ENCODE data around the gene ZSCAN1.
"Not testable (repeated sequence)": the region's sequence is repeated elsewhere in the genome, so short reads cannot be mapped to it uniquely, and the experiment has no call there.

The ZSCAN1 gene

GRCh38 chr19:58033741-58034476 lies at the start of gene ZSCAN1:
TSS of gene ZSCAN1 (plus strand) at chr19:58034025. CDS start at chr19:58037837, 3,812 bp downstream.
- DNase-seq, result peak; percentile 96

DNA sequence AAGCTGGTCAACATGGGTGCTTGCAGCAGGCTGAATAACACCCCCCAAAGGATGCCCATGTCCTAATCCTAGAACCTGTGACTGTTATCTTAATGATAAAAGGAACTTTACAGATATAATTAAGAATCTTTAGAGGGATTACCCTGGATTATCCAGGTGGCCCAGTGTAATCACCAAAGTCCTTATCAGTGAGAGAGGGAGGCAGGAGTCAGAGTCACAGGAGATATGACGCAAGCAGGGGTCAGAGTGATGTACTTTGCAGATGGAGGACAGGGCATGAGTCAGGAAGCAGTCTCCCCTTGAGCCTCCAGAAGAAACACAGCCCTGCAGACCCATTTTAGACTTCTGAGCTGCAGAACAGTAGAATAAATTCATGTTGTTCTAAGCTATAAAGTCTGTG lies 41.0 kb upstream of the ZSCAN1 start:
- no peak for DNase-seq

- no peak for DNase-seq
Measured at GRCh38 chr19:58000677-58001076, 33.1 kb upstream of the ZSCAN1 start.

DNA sequence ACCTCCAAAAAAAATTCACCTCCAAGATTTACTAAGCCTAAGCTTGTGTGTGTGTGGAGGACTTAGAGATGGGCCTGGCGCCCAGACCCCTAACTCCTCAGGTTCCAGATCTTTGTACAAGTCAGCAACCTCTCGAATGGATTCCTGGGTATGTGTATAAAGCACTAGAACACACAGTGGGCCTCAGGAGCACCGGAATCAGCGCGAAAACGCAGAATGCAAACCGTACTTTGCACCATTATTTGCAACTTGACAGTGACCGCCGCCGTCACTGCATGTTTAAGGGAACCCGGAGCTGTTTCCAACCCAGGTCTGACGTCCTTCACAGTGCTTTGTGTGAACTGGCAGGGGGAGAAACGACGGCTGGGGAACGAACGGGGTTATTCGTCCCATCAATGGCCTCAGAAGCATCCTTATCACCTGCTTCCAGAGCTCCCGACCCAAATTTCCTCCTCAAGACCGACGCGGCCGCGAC lies 31.9 kb upstream of the ZSCAN1 start:
- DNase-seq, result no peak

GRCh38 chr19:58002384-58003173 lies 31.2 kb upstream of the ZSCAN1 start, which contains the start of gene ZNF606:
TSS of gene ZNF606 (minus strand) at chr19:58002820. CDS start at chr19:58001319, 1,501 bp downstream.
- DNase-seq, result peak; percentile 92

DNA sequence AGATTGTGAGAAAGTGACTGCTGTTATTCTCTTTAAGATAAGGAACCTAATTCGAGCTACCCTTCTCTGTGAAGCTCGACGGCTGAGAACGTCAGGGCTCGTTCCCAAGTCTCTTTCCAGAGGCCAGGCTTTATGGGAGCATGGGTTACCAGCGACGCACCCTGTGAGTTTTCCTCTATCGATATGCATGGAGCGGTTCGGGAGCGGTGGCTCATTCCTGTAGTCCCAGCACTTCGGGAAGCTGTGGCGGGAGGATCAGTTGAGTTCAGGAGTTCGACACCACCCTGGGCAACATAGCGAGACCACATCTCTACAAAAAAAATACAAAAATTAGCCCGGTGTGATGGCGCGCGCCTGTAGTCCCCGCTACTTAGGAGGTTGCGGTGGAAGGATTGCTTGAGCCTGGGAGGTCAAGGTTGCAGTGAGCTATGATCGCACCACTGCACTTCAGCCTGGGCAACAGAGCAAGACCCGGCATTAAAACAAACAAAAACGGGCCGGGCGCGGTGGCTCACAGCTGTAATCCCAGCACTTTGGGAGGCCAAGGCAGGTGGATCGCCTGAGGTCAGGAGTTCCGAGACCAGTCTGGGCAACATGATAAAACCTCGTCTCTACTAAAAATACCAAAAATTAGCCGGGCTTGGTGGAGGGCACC lies 30.5 kb upstream of the ZSCAN1 start:
- DNase-seq, result peak; percentile 51

GRCh38 chr19:58007285-58007684 lies 26.5 kb upstream of the ZSCAN1 start:
- DNase-seq, result no peak

- not testable (repeated sequence) for DNase-seq
Measured at GRCh38 chr19:58008877-58009276, 24.9 kb upstream of the ZSCAN1 start.

GRCh38 chr19:58009301-58009665 lies 24.5 kb upstream of the ZSCAN1 start:
- no peak for DNase-seq

DNA sequence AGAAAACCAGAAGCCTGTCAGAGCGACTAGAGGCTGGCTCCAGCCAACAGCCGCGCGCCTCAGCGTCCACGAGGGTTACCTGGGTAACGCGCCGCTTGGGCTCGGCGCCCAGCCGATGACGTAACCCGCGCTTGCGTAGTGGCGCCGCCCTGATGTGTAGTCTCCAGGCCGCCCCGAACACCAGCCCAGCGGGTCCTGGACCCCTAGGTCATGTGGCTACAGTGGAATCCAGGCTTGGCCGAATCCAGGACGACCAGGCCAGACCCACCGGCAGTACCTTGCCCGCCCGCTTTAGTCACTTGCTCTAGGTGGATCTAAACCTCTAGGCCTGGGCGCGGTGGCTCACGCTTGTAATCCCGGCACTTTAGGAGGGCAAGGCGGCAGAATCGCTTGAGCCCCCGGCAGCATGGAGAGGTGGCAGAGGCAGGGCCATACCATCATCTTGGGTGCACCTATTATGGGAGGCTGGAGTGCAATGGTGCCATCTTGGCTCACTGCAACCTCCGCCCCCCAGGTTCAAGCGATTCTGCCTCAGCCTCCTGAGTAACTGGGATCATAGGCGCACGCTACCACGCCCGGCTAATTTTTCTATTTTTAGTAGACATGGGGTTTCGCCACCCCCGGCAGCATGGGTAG lies 24.0 kb upstream of the ZSCAN1 start:
- DNase-seq, result peak; percentile 97

GRCh38 chr19:58010507-58010906 lies 23.3 kb upstream of the ZSCAN1 start:
- no peak for DNase-seq

GRCh38 chr19:58014141-58014540 lies 19.7 kb upstream of the ZSCAN1 start:
- peak; percentile 10 for DNase-seq

- no peak for DNase-seq
Measured at GRCh38 chr19:58020129-58020528, 13.7 kb upstream of the ZSCAN1 start.

GRCh38 chr19:58021541-58022282 lies 12.1 kb upstream of the ZSCAN1 start:
- DNase-seq, result peak; percentile 67

DNA sequence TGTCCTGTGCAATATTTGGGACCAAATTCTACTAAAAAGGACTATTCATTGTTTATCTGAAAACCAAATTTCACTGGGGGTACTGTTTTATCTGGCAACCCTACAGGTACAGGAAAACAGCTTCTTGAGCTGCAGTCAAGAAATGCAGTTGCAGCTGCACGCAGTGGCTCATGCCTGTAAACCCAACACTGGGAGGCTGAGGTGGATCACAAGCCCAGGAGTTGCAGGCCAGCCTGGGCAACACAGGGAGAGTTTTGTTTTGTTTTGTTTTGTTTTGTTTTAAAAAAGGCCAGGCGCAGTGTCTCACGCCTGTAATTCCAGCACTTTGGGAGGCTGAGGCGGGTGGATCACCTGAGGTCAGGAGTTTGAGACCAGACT lies 11.6 kb upstream of the ZSCAN1 start:
- DNase-seq, result no peak

DNA sequence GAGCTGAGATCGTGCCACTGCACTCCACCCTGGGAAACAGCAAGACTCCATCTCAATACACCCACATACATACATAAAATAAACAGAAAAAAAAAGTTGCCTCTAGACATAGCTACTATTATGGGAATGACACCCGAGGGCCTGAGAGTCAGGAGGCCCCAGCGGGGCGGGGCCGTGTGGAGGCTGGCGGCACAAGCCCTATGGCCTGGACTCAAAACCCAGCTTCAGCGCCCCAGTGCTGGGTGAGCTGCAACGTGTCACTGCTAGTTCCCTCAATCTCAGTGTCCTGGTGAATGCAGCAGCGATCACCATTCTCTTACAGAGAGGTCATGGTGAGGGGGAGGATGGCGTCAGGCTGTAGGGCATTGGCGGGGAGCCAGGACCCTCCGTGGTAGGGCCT lies 9.2 kb upstream of the ZSCAN1 start:
- no peak for DNase-seq

DNA sequence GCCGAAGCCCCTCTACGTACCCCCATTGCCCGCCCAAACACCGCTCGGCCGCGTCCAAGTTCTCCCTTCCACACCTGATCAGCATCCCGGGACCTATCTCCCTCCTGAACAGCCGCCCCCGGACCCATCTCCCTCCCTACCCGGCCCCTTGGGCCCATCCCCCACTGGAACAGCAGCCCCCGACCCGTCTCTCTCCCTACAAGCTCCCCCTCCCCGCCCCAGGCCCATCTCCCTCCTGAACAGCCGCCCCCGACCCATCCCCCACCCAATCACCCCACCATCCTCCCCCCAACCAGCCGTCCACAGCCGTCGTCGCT lies 610 bp downstream of the ZSCAN1 start:
- peak; percentile 55 for DNase-seq

DNA sequence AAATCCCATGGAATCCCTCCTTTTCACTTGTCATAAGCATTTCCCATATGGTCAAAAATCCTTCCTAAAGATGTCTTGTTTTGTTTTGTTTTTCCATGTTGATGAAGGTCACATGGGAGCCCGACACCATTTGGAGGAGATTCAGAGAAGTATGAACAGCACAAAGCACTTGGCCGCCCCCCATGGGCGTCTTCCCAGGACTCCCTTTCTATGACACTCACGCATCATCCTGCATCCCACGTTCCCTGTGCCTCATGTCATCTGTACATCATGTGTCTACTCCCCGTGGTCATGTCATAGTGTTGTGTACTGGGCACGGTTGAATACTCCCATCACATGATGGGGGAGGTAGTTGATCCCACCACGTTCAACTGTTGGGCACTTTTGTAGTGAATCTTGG lies 2.0 kb downstream of the ZSCAN1 start:
- no peak for DNase-seq

DNA sequence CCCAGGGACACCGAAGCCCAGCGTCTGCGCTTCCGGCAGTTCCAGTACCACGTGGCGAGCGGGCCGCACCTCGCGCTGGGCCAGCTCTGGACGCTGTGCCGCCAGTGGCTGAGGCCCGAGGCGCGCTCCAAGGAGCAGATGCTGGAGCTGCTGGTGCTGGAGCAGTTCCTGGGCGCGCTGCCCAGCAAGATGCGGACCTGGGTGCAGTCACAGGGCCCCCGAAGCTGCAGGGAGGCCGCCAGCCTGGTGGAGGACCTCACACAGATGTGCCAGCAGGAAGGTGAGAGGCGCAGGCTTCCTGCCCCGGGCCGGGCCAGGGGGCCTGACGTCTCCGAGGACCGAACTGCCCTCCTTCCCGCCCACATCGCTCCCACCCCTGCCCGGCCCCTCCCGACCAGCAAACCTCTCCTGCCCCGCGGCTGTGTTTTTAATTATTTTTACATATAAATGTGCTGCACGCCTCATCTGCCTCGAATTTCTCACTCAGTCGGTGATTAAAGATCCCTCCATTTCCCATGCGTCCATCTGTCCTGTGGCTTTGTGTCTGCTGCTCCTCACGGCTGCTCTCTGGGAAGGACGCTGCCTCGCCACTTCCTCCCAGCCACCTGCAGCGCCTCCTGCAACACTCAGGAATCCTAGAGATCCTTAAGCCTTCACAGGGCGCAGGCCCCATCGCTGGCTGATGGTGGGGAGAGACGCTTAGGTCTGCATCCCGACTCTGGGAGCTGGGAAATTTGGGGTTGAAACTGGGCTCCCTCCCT lies 4.3 kb downstream of the ZSCAN1 start:
- no peak for DNase-seq

GRCh38 chr19:58038688-58039204 lies 4.9 kb downstream of the ZSCAN1 start:
- no peak for DNase-seq

- DNase-seq, result no peak
Measured at GRCh38 chr19:58040751-58041525, 7.1 kb downstream of the ZSCAN1 start.
